GF-D8 (cell line): ENCODE measurements around the gene KHDC1L.
"Not testable (repeated sequence)": the region's sequence is repeated elsewhere in the genome, so short reads cannot be mapped to it uniquely, and the experiment has no call there.

Experiments
- DNase-seq: peaks from one replicate; lab custom pipeline; 2025; lab: John Stamatoyannopoulos, UW

KHDC1L gene

GRCh38 chr6:73204252-73204651, 21.0 kb downstream of the KHDC1L start:
- DNase-seq: no peak

DNA sequence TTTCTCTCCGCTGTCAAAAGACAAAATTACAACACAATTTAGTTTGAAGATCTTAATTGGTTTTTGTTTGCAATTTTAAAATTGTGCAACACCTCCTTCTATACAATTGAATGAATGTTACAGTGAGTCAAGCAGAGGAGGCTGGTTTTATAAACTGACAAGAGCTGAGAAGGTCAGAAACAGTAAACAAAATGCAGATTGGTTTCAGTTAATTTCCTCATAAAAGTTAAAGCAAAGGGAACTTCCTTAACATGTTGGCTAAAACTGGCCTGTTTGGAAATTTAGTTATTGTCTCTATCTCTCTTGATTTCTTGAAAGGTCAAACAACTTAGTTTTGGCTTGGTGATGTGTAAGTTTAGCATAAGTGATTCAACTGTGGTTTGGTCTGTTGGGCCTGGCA, 22.2 kb downstream of the KHDC1L start:
- DNase-seq: no peak

DNA sequence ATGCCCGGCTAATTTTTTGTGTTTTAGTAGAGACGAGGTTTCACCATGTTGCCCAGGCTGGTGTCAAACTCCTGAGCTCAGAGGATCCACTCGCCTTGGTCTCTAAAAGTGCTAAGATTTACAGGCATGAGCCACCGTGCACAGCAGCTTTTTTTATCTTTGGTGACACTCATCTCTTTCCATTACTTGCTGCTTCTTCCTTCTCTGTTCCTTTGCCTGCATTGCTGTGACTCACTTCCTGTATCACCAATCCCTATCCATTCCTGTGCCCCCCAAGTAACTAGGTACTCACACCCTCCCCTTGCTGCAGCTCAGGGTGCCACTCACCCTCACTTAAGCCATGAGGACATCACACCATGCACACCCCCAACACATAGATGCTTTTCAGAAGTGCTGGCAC, 24.6 kb downstream of the KHDC1L start:
- no peak for DNase-seq

GRCh38 chr6:73200247-73200646, 25.0 kb downstream of the KHDC1L start:
- no peak for DNase-seq

DNA sequence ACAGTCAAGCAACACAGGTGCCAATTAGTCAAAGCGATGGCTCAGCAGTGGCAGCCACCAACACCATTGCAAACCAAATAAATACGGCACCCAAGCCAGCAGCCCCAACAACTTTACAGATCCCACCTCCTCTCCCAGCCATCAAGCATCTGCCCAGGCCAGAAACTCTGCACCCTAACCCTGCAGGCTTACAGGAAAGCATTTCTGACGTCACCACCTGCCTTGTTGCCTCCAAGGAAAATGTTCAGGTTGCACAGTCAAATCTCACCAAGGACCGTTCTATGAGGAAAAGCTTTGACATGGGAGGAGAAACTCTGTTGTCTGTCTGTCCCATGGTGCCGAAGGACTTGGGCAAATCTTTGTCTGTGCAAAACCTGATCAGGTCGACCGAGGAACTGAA, 30.6 kb downstream of the KHDC1L start:
- DNase-seq: no peak

DNA sequence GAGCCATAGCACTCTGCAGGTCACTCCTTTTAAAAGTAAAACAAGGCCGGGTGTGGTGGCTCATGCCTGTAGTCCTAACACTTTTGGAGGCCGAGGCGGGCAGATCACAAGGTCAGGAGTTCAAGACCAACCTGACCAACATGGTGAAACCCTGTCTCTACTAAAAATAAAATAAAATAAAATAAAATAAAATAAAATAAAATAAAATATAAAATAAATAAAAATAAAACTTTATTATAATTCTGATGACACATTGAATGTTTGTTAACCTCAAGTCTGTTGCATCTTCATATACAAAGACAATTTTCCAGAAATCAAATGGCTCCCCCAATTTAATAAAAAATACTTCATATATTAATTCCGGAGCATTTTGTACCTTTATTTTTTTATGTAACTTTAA, 32.0 kb downstream of the KHDC1L start:
- DNase-seq: not testable (repeated sequence)

GRCh38 chr6:73182021-73182607, 43.2 kb downstream of the KHDC1L start:
- DNase-seq: no peak

- DNase-seq: peak; percentile 42
These were observed 44.3 kb downstream of the KHDC1L start for GRCh38 chr6:73180763-73181619.

DNA sequence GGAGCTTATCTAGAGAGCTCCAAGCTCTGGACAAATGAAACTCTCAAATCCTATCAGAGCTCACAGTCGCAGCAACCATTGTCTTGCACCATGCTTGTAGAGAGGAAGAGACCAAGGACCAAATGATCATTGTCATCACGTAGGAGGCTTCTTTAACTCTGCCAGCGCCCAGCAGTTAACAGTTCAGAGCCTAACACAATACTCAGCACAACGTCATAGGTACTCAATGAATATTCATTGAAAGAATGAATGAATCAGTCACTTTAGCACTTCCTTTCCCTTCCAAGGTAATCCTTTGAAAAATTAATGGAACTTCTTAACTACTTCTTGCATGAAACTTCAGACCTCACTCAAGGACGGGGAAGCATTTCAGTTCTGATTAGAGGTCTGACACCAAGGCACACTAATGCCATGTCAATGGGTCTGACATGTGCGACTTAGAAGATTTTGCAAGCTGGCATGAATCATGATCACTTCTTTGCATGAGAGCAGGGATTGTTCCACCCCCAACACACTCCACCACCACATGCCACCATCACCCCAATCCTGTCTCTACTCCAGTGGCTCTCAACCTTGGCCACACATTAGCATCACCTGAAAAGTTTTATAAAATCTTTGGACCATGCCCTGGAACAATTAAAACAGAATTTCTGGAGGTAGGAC, 45.1 kb downstream of the KHDC1L start:
- no peak for DNase-seq

DNA sequence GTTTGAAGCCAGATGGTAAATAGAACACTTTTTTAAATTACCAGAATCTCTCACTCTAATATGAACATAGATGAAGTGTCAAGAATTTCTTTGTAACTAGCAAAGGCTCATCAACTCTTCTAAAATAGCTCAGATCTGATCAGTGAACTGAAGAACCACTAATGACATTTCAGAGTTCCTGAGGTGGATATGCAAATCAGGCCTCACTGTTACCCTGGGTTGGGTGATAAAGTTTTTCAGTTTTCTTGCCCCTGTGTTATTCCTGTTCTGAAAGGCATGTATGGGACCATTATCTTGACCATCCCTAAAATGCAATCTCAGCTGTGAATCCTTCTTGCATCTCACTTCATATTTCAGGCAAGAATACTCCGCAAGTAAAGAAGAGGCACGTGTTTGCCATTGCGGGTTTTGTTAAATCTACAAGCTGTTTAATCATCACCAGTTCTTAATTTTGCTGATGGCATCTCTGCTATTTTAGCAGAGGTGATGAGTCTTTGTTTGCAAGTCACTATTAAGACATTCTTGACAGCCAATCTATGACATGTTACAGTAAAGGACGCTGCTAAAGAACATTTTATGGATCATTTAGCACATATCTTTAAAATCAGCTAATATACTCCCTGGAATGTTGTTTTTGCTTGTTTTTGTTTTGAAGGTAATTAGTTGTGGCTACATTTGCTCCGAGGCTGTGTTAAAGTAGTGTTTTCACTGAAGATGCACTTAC, 47.9 kb downstream of the KHDC1L start:
- DNase-seq: no peak

GRCh38 chr6:73176057-73176456, 49.2 kb downstream of the KHDC1L start:
- no peak for DNase-seq

DNA sequence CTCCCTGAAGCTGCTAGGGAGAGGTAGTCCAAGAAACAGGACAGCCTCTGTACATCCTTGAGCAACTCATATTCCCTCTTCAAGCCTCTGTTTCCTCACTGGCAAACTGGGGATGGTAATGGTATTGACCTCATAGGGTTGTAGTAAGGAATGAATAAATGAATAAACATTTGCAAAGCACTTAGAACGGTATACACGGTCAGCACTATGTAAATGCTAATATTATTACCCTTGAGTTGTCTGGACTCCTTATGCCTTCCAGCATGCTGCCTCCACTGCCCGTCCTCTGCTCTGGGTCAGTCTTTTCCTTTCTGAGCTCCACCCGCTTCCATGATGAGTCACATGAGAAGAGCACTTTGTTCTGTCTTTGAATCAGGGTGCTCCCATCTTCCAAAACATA, 50.6 kb downstream of the KHDC1L start:
- DNase-seq: no peak
